ENCODE data around the gene HNRNPA3.

HNRNPA3 gene

DNA sequence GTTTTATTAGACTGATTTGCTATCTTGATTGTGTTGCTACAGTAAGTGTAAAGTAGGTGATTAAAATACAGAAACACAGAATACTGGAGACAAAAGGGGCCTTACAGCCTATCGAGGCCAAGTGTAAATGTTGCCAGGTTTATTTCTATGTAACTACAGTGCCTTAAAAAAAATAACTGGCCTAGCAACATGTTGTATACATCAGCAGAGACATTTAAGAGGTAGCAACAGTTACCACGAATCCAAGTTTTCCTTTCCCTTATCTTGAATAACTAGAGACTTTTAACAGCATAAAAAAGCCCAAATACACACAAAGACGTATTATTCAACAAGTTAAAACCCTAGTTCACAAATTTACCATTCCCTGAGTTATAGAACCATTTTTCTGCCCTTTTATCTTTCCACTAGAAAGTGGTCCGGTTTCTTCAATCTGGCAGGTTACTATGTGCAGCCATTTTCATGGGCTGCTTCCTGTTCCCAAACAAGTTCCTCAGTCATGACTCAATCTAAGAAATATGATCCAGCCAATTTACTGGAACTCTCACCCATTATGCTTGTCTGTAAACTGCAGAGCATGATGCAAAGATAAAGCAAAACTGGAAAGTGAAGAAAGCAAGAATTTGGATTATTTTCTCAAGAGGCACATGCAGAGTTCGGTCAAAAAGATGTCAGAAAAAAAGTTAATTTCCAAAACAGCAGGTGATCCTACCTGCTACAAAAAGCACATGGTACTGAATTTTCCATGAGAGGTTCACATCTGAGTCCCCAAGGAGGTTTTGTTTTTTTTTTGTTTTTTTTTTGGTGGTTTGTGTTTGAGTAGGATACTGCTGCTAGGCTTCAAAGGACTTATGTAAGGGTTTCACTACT, 29.8 kb downstream of the HNRNPA3 start:
- no peak overlapping the region for H3K27ac ChIP-seq (ENCODE audit: low read depth, low read length)
- H2AFZ ChIP-seq (ENCODE audit: low read depth, low read length, severe bottlenecking), result no peak overlapping the region
- no peaks in the 10 kb centered on the region for H3K9me3 ChIP-seq (ENCODE audit: insufficient read depth, low read length)
- H3F3A ChIP-seq (ENCODE audit: insufficient read depth), result peaks cover 17% of the 10 kb centered on the region; the same call in 1 of the 2 replicates
- TF ChIP-seq EZH2phosphoT487 (conservative IDR thresholded peaks at IDR 0.05; ENCODE audit: low read length), result no peak
- TF ChIP-seq CTCF (IDR thresholded peaks at IDR 0.05; ENCODE audit: insufficient read depth, low read length, poor library complexity, severe bottlenecking), result no peak
- no peaks in the 10 kb centered on the region for H3K27me3 ChIP-seq (ENCODE audit: low read length)
- H3K4me2 ChIP-seq (ENCODE audit: low read depth, low read length, poor library complexity, severe bottlenecking), result no peak overlapping the region
- no peaks in the 10 kb centered on the region for H3K36me3 ChIP-seq (ENCODE audit: low read length)
- H4K20me1 ChIP-seq (ENCODE audit: low read depth, low read length), result peaks cover 45% of the 10 kb centered on the region
- no peak overlapping the region for H3K9ac ChIP-seq (ENCODE audit: low read length)
- H3K9me2 ChIP-seq (replicated peaks; ENCODE audit: insufficient read depth, low read length), result no peaks in the 10 kb centered on the region
- H3K79me2 ChIP-seq (ENCODE audit: insufficient read depth, low read length), result peaks cover 98% of the 10 kb centered on the region
- H3K4me3 ChIP-seq (ENCODE audit: insufficient read depth, low read length, poor library complexity, severe bottlenecking), result no peak overlapping the region

- H3K9ac ChIP-seq (ENCODE audit: low read length), result no peak overlapping the region
- peaks cover 98% of the 10 kb centered on the region for H3K79me2 ChIP-seq (ENCODE audit: insufficient read depth, low read length)
- peaks cover 17% of the 10 kb centered on the region; the same call in 1 of the 2 replicates for H3F3A ChIP-seq (ENCODE audit: insufficient read depth)
- no peaks in the 10 kb centered on the region for H3K27me3 ChIP-seq (ENCODE audit: low read length)
- TF ChIP-seq CTCF (IDR thresholded peaks at IDR 0.05; ENCODE audit: insufficient read depth, low read length, poor library complexity, severe bottlenecking) (no peak), EZH2phosphoT487 (conservative IDR thresholded peaks at IDR 0.05; ENCODE audit: low read length) (no peak)
- no peaks in the 10 kb centered on the region for H3K9me2 ChIP-seq (replicated peaks; ENCODE audit: insufficient read depth, low read length)
- H3K9me3 ChIP-seq (ENCODE audit: insufficient read depth, low read length), result no peaks in the 10 kb centered on the region
- H3K4me2 ChIP-seq (ENCODE audit: low read depth, low read length, poor library complexity, severe bottlenecking), result no peak overlapping the region
- H2AFZ ChIP-seq (ENCODE audit: low read depth, low read length, severe bottlenecking), result no peak overlapping the region
- H3K4me3 ChIP-seq (ENCODE audit: insufficient read depth, low read length, poor library complexity, severe bottlenecking), result no peak overlapping the region
- H3K27ac ChIP-seq (ENCODE audit: low read depth, low read length), result no peak overlapping the region
- H4K20me1 ChIP-seq (ENCODE audit: low read depth, low read length), result peaks cover 42% of the 10 kb centered on the region
- no peaks in the 10 kb centered on the region for H3K36me3 ChIP-seq (ENCODE audit: low read length)
These were observed 30.5 kb downstream of the HNRNPA3 start for GRCh38 chr2:177243073-177243472.

DNA sequence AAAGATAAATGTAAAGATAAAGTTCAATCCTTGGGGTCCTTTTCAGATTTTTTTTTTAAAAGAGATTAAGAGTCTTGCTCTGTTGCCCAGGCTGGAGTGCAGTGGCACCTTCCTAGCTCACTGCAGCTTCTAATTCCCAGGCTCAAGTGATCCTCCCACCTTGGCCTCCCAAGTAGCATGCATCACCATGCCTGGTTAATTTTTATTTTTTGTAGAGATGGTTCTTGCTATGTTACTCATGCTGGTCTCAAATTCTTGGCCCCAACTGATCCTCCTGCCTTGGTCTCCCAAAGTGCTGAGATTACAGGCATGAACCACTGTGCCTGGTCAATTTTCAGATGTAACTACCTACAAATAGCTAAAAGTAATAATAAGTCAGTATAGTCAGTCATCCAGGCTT, 30.9 kb downstream of the HNRNPA3 start:
- Histone ChIP-seq H3K79me2 (ENCODE audit: insufficient read depth, low read length) (peaks cover 98% of the 10 kb centered on the region), H3K9me3 (ENCODE audit: insufficient read depth, low read length) (no peaks in the 10 kb centered on the region), H3K9me2 (replicated peaks; ENCODE audit: insufficient read depth, low read length) (no peaks in the 10 kb centered on the region), H3K27ac (ENCODE audit: low read depth, low read length) (no peak overlapping the region), H3F3A (ENCODE audit: insufficient read depth) (peaks cover 17% of the 10 kb centered on the region; the same call in 1 of the 2 replicates), H2AFZ (ENCODE audit: low read depth, low read length, severe bottlenecking) (no peak overlapping the region), H3K9ac (ENCODE audit: low read length) (no peak overlapping the region), H3K36me3 (ENCODE audit: low read length) (no peaks in the 10 kb centered on the region), H3K4me2 (ENCODE audit: low read depth, low read length, poor library complexity, severe bottlenecking) (no peak overlapping the region), H3K27me3 (ENCODE audit: low read length) (no peaks in the 10 kb centered on the region), H4K20me1 (ENCODE audit: low read depth, low read length) (peaks cover 38% of the 10 kb centered on the region), H3K4me3 (ENCODE audit: insufficient read depth, low read length, poor library complexity, severe bottlenecking) (no peak overlapping the region)
- no peak for TF ChIP-seq CTCF (IDR thresholded peaks at IDR 0.05; ENCODE audit: insufficient read depth, low read length, poor library complexity, severe bottlenecking)
- no peak for TF ChIP-seq EZH2phosphoT487 (conservative IDR thresholded peaks at IDR 0.05; ENCODE audit: low read length)
